Stomach (tissue), 4 donors: Measurements from ENCODE around the gene PIK3R4.

Source experiments
- EP300 ChIP-seq: sonication (generic); formaldehyde crosslinking; IDR thresholded peaks from one replicate; pipeline ENCODE4 v1.6.1; 2017; ENCODE audit warnings: antibody characterized with exemption
- TF ChIP-seq, protein P1 (sequence below), 7 experiments: fragments of 450-650 bp in 4 of 7; fragments of 200-600 bp in 3 of 7; sonication (generic) in 3 of 7; IDR thresholded peaks; one replicate each; pipeline ENCODE4 v1.5.1; 2016 to 2019; ENCODE audit warnings: antibody characterized with exemption in 7 of 7, control low read depth in 2 of 7, mild to moderate bottlenecking in 1 of 7

DNA sequence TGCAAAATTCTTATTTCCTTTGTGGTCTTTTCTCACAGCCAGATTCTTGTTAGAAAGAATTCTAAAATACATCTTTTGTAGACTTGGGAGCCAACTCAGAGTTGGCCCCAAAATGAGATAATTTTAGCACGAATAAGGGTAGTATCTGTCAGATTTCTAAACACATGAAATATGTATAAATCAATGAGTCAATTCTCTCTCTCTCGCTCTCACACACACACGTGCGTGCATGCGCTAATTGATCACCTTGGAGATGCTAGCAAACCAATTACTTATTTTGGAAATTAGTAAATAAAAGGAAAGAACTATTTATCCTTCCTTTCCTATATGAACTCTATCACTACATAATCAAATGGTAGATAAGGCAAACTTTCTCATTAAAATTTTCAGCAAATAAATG, 32.9 kb upstream of the PIK3R4 start:
- TF ChIP-seq, protein P1, sequence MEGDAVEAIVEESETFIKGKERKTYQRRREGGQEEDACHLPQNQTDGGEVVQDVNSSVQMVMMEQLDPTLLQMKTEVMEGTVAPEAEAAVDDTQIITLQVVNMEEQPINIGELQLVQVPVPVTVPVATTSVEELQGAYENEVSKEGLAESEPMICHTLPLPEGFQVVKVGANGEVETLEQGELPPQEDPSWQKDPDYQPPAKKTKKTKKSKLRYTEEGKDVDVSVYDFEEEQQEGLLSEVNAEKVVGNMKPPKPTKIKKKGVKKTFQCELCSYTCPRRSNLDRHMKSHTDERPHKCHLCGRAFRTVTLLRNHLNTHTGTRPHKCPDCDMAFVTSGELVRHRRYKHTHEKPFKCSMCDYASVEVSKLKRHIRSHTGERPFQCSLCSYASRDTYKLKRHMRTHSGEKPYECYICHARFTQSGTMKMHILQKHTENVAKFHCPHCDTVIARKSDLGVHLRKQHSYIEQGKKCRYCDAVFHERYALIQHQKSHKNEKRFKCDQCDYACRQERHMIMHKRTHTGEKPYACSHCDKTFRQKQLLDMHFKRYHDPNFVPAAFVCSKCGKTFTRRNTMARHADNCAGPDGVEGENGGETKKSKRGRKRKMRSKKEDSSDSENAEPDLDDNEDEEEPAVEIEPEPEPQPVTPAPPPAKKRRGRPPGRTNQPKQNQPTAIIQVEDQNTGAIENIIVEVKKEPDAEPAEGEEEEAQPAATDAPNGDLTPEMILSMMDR (IDR thresholded peaks at IDR 0.05), result no peak
- TF ChIP-seq EP300, result no peak
